WTC11 (cell line): Measurements from ENCODE around the gene DENND11.

Source experiments
- CTCF ChIP-seq: fragments of 200-600 bp; IDR thresholded peaks from 2 replicates; pipeline ENCODE4 v1.8.0; 2022; ENCODE audit warnings: antibody characterized with exemption
- JUN ChIP-seq: sonication (generic); formaldehyde crosslinking; IDR thresholded peaks from 2 replicates; pipeline ENCODE4 v1.8.0; 2023; ENCODE audit warnings: mild to moderate bottlenecking, missing genetic modification reagents
- TEAD4 ChIP-seq: sonication (generic); formaldehyde crosslinking; IDR thresholded peaks from 2 replicates; pipeline ENCODE4 v1.8.0; 2022; ENCODE audit warnings: mild to moderate bottlenecking, missing genetic modification reagents
- TF ChIP-seq, protein P1 (sequence below): sonication (generic); formaldehyde crosslinking; conservative IDR thresholded peaks from 2 replicates; pipeline ENCODE4 v1.8.1; 2022; ENCODE audit warnings: mild to moderate bottlenecking, missing genetic modification reagents
- TF ChIP-seq, protein P2 (sequence below): sonication (generic); formaldehyde crosslinking; IDR thresholded peaks from 2 replicates; pipeline ENCODE4 v1.8.0; 2022; ENCODE audit warnings: mild to moderate bottlenecking, missing genetic modification reagents

DNA sequence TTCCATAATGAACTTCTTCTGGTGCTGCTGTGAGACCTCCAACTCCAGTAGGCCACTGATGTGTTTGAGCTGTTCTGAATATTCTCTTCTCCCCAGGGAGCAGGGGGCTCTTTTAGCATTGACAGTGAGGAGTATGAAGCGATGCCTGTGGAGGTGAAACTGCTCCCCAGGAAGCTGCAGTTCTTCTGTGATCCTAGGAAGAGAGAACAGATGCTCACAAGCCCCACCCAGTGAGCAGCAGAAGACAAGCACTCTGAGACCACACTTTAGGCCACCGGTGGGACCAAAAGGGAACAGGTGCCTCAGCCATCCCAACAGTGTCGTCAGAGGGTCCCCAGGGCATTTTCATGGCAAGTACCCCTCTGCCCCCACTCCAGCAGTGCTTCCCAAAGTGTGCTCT lies 49.3 kb downstream of the DENND11 start:
- no peak for TF ChIP-seq JUN (CRISPR knock-in tag)
- TF ChIP-seq, protein P1, sequence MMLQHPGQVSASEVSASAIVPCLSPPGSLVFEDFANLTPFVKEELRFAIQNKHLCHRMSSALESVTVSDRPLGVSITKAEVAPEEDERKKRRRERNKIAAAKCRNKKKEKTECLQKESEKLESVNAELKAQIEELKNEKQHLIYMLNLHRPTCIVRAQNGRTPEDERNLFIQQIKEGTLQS (CRISPR knock-in tag) = no peak
- TF ChIP-seq CTCF = no peak
- no peak for TF ChIP-seq TEAD4
- TF ChIP-seq, protein P2, sequence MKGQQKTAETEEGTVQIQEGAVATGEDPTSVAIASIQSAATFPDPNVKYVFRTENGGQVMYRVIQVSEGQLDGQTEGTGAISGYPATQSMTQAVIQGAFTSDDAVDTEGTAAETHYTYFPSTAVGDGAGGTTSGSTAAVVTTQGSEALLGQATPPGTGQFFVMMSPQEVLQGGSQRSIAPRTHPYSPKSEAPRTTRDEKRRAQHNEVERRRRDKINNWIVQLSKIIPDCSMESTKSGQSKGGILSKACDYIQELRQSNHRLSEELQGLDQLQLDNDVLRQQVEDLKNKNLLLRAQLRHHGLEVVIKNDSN (CRISPR knock-in tag) = no peak
